Fibroblast of skin of left quadriceps (primary cell): ENCODE results near the gene NTS.

Source experiments
- DNase-seq, 2 experiments: peaks; one replicate each; pipeline ENCODE4 v3.0.0-alpha.2; 2013; ENCODE audit warnings: low read depth in 2 of 2

NTS gene

GRCh38 chr12:85874031-85874461 is at the start of gene NTS:
Gene NTS, plus strand, starts transcription at chr12:85874295. Its CDS starts 109 bp downstream, at chr12:85874404.
- no peak for DNase-seq

- no peak for DNase-seq
Observed at GRCh38 chr12:85825746-85826145, 48.3 kb upstream of the NTS start.

GRCh38 chr12:85828576-85828975 is 45.5 kb upstream of the NTS start:
- DNase-seq, result no peak

GRCh38 chr12:85829391-85829790 is 44.7 kb upstream of the NTS start:
- DNase-seq, result no peak

GRCh38 chr12:85831327-85831990 is 42.6 kb upstream of the NTS start:
- no peak for DNase-seq

GRCh38 chr12:85833579-85833978 is 40.5 kb upstream of the NTS start:
- no peak for DNase-seq

GRCh38 chr12:85834378-85834777 is 39.7 kb upstream of the NTS start:
- DNase-seq, result no peak

GRCh38 chr12:85835426-85836196 is 38.5 kb upstream of the NTS start:
- DNase-seq, result peak; percentile 39 to 56

- peak; percentile 82 to 83 for DNase-seq
Observed at GRCh38 chr12:85836197-85837090, 37.7 kb upstream of the NTS start, which contains the start of gene RASSF9. Gene RASSF9, minus strand, starts transcription at chr12:85836409. Its CDS starts 208 bp downstream, at chr12:85836201.

- no peak for DNase-seq
Observed at GRCh38 chr12:85843606-85844310, 30.3 kb upstream of the NTS start.

GRCh38 chr12:85849344-85849743 is 24.8 kb upstream of the NTS start:
- DNase-seq, result no peak

GRCh38 chr12:85855305-85855704 is 18.8 kb upstream of the NTS start:
- DNase-seq, result no peak

GRCh38 chr12:85856966-85857365 is 17.1 kb upstream of the NTS start:
- DNase-seq, result no peak

- DNase-seq, result peak in 1 of 2 experiments; percentile 16
Observed at GRCh38 chr12:85865890-85866289, 8.2 kb upstream of the NTS start.

GRCh38 chr12:85866986-85867776 is 6.9 kb upstream of the NTS start:
- DNase-seq, result peak; percentile 44 to 46

GRCh38 chr12:85872497-85873091 is 1.5 kb upstream of the NTS start:
- peak; percentile 24 to 29 for DNase-seq

GRCh38 chr12:85877459-85877858 is 3.4 kb downstream of the NTS start:
- DNase-seq, result no peak

GRCh38 chr12:85883763-85884162 is 9.7 kb downstream of the NTS start:
- no peak for DNase-seq

- no peak for DNase-seq
Observed at GRCh38 chr12:85894653-85895052, 20.6 kb downstream of the NTS start.

- DNase-seq, result peak; percentile 5 to 7
Observed at GRCh38 chr12:85920324-85920947, 46.3 kb downstream of the NTS start.
